GM13977 (cell line): ENCODE results near the gene TEDC2.

ENCODE experiments used
- DNase-seq: peaks from one replicate; pipeline ENCODE4 v3.0.0; 2012; ENCODE audit warnings: low spot score
- in situ Hi-C: fragments of 300-500 bp; cut with MboI; formaldehyde crosslinking; loops from one replicate; pipeline ENCODE4 v1.12.0; 2022; ENCODE audit warnings: low sequenced_read_pairs, low pct_unique_long_range_greater_than_20kb, mixed read lengths, inconsistent platforms; ENCODE audit not compliant: unreplicated experiment
- TF ChIP-seq, protein P1 (sequence below): IDR thresholded peaks from 2 replicates; pipeline ENCODE4 v1.5.1; 2012; ENCODE audit warnings: mild to moderate bottlenecking, control low read depth; ENCODE audit not compliant: insufficient read depth; ENCODE audit errors: extremely low read depth, missing control alignments

The TEDC2 gene

DNA sequence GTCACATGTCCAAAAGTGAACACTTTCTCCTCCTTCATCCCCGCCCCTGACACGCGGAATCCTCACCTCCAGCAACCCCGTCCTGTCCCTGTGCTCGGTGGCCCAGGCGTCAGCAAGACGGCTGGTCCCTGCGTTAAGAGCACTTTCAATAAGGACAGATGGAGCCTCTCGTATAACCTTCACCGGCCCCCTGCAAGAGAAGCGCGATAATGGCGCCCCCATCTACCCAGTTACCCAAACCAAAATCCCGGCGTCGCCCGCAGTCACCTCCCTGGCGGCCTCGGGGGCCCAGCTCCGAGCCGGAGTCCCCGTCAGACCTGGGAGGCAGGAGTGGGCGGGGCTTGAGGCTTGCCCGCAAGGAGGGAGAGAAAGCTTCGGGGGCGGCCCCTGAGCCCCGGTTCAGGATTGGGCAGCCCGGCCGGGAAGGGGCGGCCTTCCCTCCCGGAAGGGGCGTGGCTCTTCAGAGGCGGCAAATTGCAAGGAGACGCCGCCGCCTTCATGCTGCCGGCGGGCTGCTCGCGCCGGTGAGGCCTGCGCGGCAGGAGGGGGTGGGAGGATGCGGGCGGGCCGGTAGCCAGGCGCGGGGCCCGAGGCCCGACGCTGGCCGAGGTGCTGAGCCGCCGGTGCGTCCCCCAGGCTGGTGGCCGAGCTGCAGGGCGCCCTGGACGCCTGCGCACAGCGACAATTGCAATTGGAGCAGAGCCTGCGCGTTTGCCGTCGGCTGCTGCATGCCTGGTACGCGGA lies at the start of gene TEDC2:
Gene TEDC2, plus strand, starts transcription at position 463 of the 744 bp plus-strand sequence. Its CDS starts 36 bp downstream, at position 499.
- TF ChIP-seq, protein P1, sequence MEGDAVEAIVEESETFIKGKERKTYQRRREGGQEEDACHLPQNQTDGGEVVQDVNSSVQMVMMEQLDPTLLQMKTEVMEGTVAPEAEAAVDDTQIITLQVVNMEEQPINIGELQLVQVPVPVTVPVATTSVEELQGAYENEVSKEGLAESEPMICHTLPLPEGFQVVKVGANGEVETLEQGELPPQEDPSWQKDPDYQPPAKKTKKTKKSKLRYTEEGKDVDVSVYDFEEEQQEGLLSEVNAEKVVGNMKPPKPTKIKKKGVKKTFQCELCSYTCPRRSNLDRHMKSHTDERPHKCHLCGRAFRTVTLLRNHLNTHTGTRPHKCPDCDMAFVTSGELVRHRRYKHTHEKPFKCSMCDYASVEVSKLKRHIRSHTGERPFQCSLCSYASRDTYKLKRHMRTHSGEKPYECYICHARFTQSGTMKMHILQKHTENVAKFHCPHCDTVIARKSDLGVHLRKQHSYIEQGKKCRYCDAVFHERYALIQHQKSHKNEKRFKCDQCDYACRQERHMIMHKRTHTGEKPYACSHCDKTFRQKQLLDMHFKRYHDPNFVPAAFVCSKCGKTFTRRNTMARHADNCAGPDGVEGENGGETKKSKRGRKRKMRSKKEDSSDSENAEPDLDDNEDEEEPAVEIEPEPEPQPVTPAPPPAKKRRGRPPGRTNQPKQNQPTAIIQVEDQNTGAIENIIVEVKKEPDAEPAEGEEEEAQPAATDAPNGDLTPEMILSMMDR = no peak
- DNase-seq = peak; percentile 100
- in situ Hi-C loops = no loop called here

- in situ Hi-C loops = no loop called here
- TF ChIP-seq, protein P1 = no peak
- DNase-seq = no peak
These were observed 44.8 kb upstream of the TEDC2 start for GRCh38 chr16:2415085-2415484.

GRCh38 chr16:2420035-2420434 lies 39.9 kb upstream of the TEDC2 start:
- TF ChIP-seq, protein P1 = no peak
- in situ Hi-C loops = loop anchor here (10.0 kb wide), 1 partner anchor 65 kb away; no protein-coding TSS in a partner anchor
- DNase-seq = no peak

DNA sequence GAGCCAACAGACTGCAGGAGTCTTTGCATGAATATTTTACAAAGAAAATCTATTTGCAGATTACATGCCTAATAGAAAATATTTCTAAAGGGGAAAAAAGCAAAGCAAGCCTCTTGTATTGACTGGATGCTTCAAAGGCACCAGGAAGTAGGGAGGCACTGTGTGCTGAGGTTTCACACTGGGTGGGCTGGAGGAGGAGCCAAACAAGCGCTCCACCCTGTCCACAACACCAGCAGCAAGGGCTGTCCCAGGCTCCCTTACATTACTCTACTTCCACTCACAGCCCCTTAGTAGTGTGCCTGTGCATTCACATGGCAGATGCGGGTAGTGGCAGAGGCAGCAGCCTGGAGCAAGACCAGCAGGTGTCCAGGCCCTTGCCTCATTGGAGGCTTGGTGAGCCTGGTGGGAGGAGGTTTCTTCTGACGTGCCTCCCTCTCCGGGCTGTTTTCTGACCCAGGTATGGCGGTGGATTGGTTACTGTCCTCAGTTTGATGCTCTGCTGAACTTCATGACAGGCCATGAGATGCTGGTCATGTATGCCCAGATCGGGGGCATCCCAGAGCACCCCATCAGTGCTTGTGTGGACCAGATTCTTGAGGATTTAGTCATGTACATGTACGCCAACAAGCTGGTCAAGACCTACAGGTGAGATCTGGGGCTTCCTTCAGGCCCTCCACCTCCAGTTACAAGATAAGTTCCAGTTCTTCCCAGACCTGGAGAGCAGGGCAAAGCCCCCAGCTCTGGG lies 37.6 kb upstream of the TEDC2 start:
- TF ChIP-seq, protein P1 = no peak
- in situ Hi-C loops = loop anchor here (10.0 kb wide), 1 partner anchor 67 kb away; no protein-coding TSS in a partner anchor
- no peak for DNase-seq

DNA sequence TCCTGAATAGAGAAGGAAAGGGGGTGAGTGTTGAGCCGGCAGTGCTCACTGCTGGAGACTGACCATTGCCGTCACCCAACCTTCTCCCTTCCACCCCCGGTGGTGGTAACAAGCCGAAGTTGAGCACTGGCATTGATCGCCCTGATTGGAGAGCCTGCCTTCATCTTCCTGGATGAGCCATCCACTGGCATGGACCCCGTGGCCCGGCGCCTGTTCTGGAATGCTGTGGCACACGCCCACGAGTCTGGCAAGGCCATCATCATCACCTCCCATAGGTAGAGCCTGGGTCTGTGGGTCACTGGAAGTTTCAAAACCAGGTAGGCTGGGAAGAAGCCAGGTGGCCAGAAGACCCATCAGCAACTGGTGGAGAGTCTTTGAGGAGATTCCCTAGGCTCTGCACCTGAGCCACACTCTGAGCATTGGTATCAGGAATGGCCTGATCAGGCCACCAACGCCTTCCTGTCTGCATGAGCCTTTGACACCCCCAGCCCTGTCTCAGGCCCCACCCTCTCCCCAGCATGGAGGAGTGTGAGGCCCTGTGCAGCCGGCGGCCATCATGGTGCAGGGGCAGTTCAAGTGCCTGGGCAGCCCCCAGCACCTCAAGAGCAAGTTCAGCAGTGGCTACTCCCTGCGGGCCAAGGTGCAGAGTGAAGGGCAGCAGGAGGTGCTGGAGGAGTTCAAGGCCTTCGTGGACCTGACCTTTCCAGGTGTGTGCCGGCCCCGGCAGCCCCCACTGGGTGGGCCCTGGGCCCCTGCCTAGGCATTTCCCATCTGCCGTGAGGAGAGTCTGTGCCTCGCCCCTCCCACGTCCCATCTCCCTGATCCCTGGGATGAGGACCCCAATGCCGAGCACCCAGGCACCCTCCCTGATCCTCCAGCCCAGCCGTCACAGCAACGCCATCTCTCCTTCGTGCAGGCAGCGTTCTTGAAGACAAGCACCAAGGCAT lies 35.6 kb upstream of the TEDC2 start:
- in situ Hi-C loops = loop anchor here (10.0 kb wide), 1 partner anchor 70 kb away; no protein-coding TSS in a partner anchor
- TF ChIP-seq, protein P1 = no peak

DNA sequence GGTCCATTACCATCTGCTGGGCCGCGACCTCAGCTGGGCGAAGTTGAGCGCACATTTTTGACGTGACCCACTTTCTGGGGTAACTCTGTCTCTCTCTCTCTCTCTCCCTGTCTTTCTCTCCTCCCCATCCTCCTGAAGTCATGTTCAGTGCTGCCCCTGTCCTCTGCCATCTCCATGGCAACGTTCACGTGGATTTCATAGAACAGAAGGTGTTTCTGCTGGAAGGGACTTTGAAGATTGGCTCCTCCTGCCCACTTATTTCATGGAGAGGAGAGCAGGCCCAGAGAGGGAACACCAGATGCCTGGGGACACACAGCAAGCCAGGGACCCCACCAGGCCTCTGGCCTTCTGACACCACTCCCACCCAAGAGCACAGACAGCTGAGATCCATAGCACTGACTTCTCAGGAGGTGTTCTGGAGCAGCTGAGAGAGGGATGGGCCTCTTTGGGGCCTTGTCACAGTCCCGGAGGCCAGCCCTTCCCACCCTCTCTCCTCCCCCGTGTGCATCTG lies 34.8 kb upstream of the TEDC2 start:
- TF ChIP-seq, protein P1 = no peak
- in situ Hi-C loops = loop anchor here (10.0 kb wide), 1 partner anchor 70 kb away; no protein-coding TSS in a partner anchor

More for the DNA sequence above, 35.6 kb upstream of the TEDC2 start:
- no peak for DNase-seq

More for the DNA sequence above, 34.8 kb upstream of the TEDC2 start:
- DNase-seq = no peak
